Rectal smooth muscle tissue (tissue), 1 donor: ENCODE measurements around the gene MORN1.

ENCODE experiments used
- H3K27ac ChIP-seq: one replicate; pipeline ENCODE4 v1.7.0; 2013; ENCODE audit warnings: low read depth, low read length, inconsistent platforms
- H3K27me3 ChIP-seq: one replicate; pipeline ENCODE4 v1.7.0; 2013; ENCODE audit warnings: low read length; ENCODE audit not compliant: control insufficient read depth, insufficient read depth
- H3K36me3 ChIP-seq: one replicate; pipeline ENCODE4 v1.7.0; 2013; ENCODE audit warnings: low read length; ENCODE audit not compliant: control insufficient read depth, insufficient read depth
- H3K4me1 ChIP-seq: one replicate; pipeline ENCODE4 v1.7.0; 2013; ENCODE audit warnings: low read length; ENCODE audit not compliant: control insufficient read depth, insufficient read depth
- H3K4me3 ChIP-seq: one replicate; pipeline ENCODE4 v1.7.0; 2013; ENCODE audit warnings: low read length
- H3K9ac ChIP-seq: one replicate; pipeline ENCODE4 v1.7.0; 2013; ENCODE audit warnings: low read length

The MORN1 gene

GRCh38 chr1:2317230-2318065 lies 73.9 kb downstream of the MORN1 start:
- H3K36me3 ChIP-seq, result no peaks in the 10 kb centered on the region
- H3K4me1 ChIP-seq, result peaks cover 47% of the 10 kb centered on the region
- H3K27ac ChIP-seq, result no peak overlapping the region
- H3K4me3 ChIP-seq, result no peak overlapping the region
- no peaks in the 10 kb centered on the region for H3K27me3 ChIP-seq
- no peak overlapping the region for H3K9ac ChIP-seq

- H3K9ac ChIP-seq, result no peak overlapping the region
- no peaks in the 10 kb centered on the region for H3K27me3 ChIP-seq
- no peak overlapping the region for H3K4me3 ChIP-seq
- H3K36me3 ChIP-seq, result no peaks in the 10 kb centered on the region
- H3K4me1 ChIP-seq, result peaks cover 49% of the 10 kb centered on the region
- peak overlapping the region; percentile 87 for H3K27ac ChIP-seq
These were observed 74.8 kb downstream of the MORN1 start for GRCh38 chr1:2316451-2316961.

GRCh38 chr1:2315674-2316450 lies 75.5 kb downstream of the MORN1 start:
- no peaks in the 10 kb centered on the region for H3K27me3 ChIP-seq
- no peaks in the 10 kb centered on the region for H3K36me3 ChIP-seq
- H3K27ac ChIP-seq, result peak overlapping the region; percentile 87
- no peak overlapping the region for H3K9ac ChIP-seq
- H3K4me3 ChIP-seq, result peak overlapping the region; percentile 13
- H3K4me1 ChIP-seq, result peaks cover 45% of the 10 kb centered on the region

GRCh38 chr1:2314803-2315673 lies 76.3 kb downstream of the MORN1 start:
- no peaks in the 10 kb centered on the region for H3K36me3 ChIP-seq
- no peaks in the 10 kb centered on the region for H3K27me3 ChIP-seq
- peak overlapping the region; percentile 87 for H3K27ac ChIP-seq
- H3K4me1 ChIP-seq, result peaks cover 39% of the 10 kb centered on the region
- H3K9ac ChIP-seq, result no peak overlapping the region
- H3K4me3 ChIP-seq, result peak overlapping the region; percentile 41

GRCh38 chr1:2314273-2314802 lies 77.0 kb downstream of the MORN1 start:
- no peak overlapping the region for H3K9ac ChIP-seq
- no peaks in the 10 kb centered on the region for H3K36me3 ChIP-seq
- peak overlapping the region; percentile 36 for H3K4me3 ChIP-seq
- H3K27ac ChIP-seq, result peak overlapping the region; percentile 87
- peaks cover 37% of the 10 kb centered on the region for H3K4me1 ChIP-seq
- H3K27me3 ChIP-seq, result no peaks in the 10 kb centered on the region

- H3K27me3 ChIP-seq, result no peaks in the 10 kb centered on the region
- H3K36me3 ChIP-seq, result peaks cover 5% of the 10 kb centered on the region
- H3K9ac ChIP-seq, result no peak overlapping the region
- H3K4me1 ChIP-seq, result peaks cover 32% of the 10 kb centered on the region
- peak overlapping the region; percentile 87 for H3K27ac ChIP-seq
- H3K4me3 ChIP-seq, result peak overlapping the region; percentile 36
These were observed 77.6 kb downstream of the MORN1 start for GRCh38 chr1:2313651-2314261.

- H3K27ac ChIP-seq, result peak overlapping the region; percentile 87
- no peak overlapping the region for H3K4me3 ChIP-seq
- H3K36me3 ChIP-seq, result peaks cover 14% of the 10 kb centered on the region
- no peaks in the 10 kb centered on the region for H3K27me3 ChIP-seq
- peaks cover 28% of the 10 kb centered on the region for H3K4me1 ChIP-seq
- no peak overlapping the region for H3K9ac ChIP-seq
These were observed 78.6 kb downstream of the MORN1 start for GRCh38 chr1:2312515-2313301.

GRCh38 chr1:2312160-2312514 lies 79.2 kb downstream of the MORN1 start:
- Histone ChIP-seq H3K4me3 (no peak overlapping the region), H3K27me3 (no peaks in the 10 kb centered on the region), H3K4me1 (peaks cover 28% of the 10 kb centered on the region), H3K27ac (peak overlapping the region; percentile 80), H3K9ac (no peak overlapping the region), H3K36me3 (peaks cover 15% of the 10 kb centered on the region)

GRCh38 chr1:2311184-2312032 lies 79.9 kb downstream of the MORN1 start:
- Histone ChIP-seq H3K4me1 (peaks cover 28% of the 10 kb centered on the region), H3K36me3 (peaks cover 18% of the 10 kb centered on the region), H3K9ac (no peak overlapping the region), H3K27me3 (no peaks in the 10 kb centered on the region), H3K4me3 (no peak overlapping the region), H3K27ac (peak overlapping the region; percentile 80)

GRCh38 chr1:2310332-2311183 lies 80.8 kb downstream of the MORN1 start:
- Histone ChIP-seq H3K36me3 (peaks cover 18% of the 10 kb centered on the region), H3K4me1 (peaks cover 31% of the 10 kb centered on the region), H3K27ac (peak overlapping the region; percentile 80), H3K9ac (no peak overlapping the region), H3K27me3 (no peaks in the 10 kb centered on the region), H3K4me3 (no peak overlapping the region)
